Hippocampal formation (tissue), 2 donors: ENCODE data around the gene DLL1.

Experiments
- DNase-seq, 2 donors: peaks; one replicate each; lab custom pipeline; 2025; lab: John Stamatoyannopoulos, UW

Gene DLL1

DNA sequence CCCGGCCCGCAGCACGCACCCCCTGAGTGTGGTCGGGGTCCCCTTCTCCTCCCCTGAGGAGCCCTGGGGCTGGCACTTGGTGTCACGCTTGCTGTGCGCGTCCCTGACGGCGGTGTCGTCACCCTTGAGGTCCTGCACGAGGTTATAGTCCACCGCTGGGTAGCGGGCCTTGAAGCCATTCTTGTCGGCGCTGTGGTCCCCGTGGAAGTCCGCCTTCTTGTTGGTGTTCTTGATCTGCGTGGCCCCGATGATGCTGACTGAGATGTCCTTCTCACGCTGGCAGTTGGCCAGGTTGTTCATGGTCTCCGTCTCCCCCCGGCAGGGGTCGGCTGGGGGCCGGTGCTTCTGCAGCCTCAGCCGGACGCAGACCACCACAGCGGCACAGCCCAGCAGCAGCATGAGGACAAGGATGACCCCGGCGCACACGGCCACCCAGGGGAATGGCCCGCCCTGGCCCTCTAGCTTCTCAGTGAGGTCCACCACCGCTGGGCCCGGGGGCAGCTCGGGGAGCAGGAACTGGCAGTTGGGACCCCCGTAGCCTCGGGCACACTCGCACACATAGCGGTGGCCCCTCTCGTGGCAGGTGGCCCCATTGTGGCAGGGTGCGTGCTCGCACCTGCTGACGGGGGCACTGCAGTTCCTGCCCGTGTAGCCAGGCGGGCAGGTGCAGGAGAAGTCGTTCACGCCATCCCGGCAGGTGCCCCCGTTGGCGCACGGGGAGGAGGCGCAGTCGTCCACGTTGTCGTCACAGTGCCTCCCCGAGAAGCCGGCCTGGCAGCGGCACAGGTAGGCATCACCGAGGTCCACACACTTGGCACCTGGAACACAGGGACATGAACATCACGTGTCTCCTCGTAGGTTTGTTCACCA, 7.4 kb downstream of the DLL1 start:
- DNase-seq: no peak

DNA sequence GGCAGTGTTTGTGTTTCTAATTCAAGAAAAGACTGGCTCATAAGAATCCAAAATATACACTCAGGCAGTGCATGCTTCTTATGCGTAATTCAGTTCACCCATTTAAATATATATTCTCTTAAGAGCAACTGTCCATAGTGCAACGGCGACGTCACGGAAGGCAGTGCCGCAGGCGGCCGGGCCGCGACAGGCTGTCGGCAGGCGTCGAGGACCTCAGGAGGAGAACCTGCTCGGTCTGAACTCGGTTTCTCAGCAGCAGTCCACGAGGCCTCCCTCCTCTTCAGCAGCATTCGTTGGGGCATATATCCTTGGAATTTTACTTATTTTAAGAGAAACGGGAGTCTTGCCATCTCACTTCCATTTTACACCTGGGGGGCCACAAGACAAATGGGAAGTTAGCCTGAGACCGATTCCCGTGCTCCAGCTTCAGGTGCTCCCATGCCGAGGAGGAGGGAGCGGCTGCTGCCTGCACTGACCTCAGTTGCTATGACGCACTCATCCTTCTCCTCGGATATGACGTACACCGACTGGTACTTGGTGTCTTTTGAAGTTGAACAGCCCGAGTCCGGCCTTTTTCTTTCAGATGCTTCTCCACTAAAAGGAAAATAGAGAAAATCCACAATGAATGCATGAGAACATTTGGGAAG, 8.2 kb downstream of the DLL1 start:
- no peak for DNase-seq

DNA sequence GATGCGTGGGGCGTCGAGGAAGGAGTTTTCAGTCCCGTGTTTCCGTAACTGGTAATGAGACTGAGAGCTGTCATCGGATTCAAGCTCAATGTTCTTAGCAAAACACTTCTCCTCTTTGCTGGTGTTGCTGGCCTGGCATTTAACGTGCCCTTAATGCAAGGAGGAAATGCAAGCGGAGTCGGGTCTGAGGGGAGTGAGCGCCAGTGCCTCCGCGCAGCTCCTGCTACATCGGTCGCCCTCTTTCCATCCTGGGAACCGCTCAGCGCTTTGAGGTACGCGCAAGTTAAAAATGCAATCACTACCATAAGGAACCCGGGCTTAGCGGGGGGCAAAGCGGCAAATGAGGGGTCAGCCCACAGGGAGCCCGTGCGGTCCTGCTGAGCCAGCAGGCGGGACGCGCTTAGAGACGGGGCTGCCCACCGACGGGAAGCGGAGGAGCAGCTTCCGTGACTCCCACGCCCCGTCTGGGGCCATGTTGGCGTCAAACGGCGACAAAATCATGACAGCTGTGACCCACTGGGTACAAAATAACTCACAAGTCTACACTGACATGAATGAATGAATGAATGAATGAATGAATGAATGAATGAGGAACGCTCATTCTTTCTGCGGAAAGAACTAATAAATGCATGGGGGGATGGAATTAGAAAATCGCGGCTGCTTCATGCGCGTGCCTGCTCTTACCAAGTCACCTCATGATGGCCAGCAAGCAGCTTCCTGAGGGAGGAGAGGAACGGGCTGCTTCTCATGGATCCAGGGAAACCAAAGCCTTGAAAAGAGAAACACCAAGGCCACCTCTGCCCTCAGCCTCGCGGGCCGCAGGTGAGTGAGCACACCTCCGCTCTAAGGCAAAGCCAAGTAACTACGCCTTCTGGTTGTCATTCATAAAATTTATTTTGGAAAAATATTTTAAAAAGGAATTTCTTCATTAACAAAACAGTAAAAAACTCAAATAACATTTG, 9.3 kb downstream of the DLL1 start:
- no peak for DNase-seq

DNA sequence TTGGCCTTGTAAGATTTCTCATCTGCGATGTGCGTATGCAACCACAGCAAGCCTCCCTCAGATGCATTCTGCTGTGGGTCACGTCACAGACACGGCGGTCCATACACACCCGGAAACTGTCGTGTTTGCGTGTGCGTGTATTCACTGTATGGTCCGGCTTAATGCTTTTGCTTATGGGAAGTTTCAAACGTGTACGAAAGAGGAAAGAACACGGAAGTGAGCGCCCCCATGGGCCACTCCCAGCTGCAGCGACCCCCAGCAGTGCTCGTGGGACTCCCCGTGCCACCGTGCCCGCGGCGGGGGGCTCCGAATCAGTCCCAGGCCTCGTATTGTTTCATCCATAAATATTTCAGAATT, 10.2 kb downstream of the DLL1 start:
- no peak for DNase-seq

- no peak for DNase-seq
Observed at GRCh38 chr6:170279977-170280688, 10.7 kb downstream of the DLL1 start.

- no peak for DNase-seq
Observed at GRCh38 chr6:170279426-170279825, 11.5 kb downstream of the DLL1 start.

GRCh38 chr6:170278743-170279094, 12.2 kb downstream of the DLL1 start:
- DNase-seq: no peak

GRCh38 chr6:170277893-170278742, 12.8 kb downstream of the DLL1 start:
- no peak for DNase-seq

DNA sequence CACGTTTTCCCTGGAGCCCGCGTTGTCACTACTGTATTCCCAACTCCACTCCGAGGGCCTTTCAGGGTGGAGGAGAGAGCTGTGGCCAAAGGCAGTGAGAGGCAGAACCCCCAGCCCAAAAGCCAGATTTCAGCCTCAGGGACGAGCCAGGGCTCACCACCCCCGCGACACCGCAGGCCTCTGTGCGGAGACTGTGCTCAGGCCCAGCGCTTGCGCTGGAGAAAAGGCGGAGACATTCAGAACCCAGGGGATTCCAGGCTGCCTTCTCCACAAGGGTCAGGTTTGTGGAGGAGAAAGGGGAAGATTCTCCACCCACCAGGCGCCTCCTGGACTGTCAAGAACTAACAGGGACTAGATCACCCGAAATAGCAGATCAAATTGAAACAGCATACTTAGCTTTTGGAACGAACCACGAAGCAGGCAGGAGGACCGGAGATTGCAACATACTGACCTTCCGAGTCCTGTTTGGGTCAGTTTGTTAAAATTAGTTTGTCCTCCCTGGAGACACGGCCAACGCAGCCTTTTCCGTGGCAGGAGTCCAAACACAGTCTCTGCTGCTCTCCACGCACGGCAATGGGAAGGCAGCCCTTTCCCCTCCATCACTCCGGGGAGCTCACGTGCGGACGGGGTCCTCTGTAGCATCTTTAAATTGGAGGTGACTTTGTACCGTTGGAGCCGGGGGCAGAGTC, 14.4 kb downstream of the DLL1 start:
- no peak for DNase-seq

- DNase-seq: no peak
Observed at GRCh38 chr6:170274713-170275560, 15.9 kb downstream of the DLL1 start.

DNA sequence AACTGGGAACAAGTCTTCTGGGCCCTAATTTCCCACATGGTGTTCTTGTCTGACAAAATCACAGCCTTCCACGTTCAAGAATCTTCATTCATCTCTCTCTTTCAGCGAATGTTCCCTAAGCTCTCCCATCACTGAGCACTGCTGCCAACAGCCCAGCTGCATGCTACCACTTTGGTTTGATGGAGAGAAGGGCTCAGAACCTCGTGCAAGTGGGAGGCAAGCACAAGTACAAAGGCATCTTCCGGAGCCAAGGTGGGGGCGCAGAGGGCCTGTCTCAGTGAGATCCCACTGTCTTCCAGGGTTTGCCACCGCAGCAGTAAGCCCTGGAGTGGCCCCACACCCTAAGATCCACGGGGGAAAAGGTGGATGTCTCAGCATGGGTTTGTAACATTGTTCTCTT, 17.2 kb downstream of the DLL1 start:
- no peak for DNase-seq

DNA sequence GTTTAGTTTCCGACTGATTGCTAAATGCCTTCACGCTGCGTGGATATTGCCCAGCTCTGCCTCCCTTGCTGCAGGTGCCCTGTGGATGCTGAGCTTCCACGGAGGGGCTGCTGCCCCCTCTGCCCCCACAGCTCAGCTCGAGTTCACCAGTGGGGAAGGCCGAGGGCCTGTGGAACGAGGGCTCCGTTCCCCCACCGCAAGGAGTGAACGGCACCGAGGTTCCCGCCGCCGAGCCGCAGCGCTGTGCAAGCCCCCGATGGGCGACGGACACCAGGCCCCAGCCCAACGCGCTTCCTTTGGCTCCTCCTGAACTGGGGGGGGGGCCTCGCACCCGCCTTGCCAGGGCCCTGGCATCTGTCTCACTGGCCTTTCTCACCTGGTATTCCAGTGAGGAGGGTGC, 17.7 kb downstream of the DLL1 start:
- DNase-seq: no peak

DNA sequence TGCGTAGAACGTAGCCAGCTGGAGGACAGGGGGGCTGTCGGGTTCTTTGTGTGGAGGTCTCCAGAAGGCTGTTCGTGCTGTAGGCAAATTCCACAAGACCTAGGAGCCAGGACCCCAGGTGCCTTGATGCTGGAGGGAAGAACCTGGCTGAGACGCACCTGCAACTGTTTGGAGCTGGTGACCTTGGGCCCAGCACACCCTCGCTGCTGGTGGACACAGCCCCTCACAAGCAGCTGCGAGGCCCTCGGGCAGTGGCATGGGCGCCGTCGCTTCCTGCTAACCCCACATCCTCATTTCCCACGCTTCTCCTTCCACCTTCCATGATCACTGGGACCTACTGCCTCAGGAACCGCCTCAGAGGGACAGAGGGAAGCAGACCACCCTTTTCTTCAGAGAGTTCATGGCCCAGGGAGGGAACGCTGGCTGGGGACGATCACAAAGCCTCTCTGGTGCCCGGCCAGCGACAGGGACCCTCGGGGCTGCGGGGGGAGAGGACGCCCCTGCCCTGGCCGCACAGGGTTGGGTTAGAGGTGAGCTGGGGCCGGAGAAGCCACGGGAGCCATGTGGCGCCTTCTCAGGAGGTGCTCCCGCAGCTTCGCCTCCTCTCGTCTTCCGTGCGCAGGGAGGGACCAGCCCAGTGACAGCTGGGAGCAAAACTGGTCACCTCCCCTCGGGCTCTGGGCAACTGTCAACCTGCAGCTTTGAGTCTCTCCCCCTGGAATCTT, 18.4 kb downstream of the DLL1 start:
- no peak for DNase-seq

DNA sequence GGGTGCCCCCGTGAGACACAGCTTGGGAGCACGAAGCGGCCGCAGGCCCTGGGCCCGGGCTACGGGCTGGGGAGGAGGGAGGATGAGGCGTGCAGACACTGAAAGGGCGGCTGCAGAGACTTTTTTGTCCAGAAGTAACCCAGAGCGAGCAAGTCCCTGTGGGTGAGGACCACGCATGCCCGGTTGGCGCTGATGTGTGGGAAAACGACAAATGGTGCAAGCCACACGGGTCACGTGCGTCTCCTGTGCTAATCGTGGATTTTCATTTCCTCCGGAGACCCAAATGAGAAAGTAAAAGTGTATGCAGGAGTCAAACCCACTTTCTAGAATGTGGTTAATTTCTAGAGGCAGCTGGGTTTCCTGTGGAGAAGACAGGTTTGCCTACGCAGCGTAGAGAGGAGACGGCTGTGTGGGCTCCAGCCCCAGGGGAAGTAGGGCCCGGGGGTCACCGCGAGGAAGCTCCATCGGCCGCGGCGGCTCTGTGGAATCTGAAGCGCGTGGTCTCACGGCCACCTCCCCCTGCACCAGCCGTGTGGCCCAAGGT, 19.0 kb downstream of the DLL1 start:
- no peak for DNase-seq

DNA sequence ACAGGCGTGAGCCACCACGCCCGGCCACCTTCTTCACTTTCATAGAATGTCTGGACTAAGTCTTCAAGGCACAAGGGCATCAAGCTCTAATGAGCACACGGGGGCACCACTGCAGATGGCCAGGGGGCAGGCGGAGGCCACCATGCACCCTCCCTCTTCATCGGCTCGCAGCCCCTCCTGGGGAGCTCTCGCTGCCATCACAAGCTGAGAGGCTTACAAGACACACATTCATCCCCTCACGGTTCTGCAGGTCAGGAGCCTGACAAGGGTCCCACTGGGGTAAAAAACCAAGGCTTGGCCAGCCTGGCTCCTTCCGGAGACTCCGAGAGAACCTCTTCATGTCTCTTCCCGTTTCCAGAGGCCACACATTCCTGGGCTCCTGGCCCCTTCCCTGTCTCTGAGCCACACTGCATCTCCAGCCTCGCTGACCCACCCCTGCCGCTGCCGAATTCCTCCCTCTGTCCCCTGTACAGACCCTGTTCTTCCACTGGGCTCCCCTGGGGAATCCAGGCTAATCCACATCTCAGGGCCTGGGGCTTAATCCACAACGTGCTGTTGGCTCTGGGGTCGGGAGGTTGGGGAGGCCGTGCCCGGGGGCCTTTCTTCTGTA, 19.8 kb downstream of the DLL1 start:
- no peak for DNase-seq

DNA sequence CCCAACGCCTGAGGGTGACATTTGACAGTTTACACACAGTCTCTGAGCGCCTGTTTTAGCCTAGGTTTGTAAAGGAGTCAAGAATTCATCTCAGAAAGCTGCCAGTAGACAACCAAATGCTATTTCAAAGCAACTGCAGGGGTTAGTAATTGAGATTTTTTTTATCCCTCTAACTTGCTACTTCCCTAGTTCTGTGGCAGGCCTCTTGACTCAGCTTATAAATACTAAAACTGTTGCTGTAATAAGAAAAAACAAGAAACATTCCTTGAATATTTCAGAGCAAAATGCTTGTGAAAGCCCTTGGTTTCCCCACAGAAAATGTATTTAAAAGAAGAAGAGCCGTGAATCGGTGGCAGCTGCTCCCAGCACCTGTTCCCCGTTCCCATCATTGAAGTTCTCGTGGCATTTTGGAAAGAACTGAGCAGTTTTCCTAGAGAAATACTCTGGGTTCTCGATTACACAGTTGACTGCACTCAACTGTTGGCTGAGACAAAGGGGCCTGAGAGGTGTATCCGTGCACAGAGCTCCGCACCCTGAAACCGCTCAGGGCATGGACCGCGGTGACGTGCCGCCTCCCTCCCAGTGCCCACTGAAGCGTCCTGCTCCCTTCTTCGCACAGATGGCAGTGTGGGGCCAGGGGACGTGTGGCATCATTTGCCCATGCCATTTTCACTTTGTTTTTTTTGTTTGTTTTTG, 20.9 kb downstream of the DLL1 start:
- DNase-seq: no peak

- no peak for DNase-seq
Observed at GRCh38 chr6:170269151-170269845, 21.6 kb downstream of the DLL1 start.
